PFSK-1 (cell line): ENCODE data around the gene CASKIN2.

Experiments used
- FOXP2 ChIP-seq: optimal IDR thresholded peaks from 2 replicates; pipeline ENCODE3; 2011; ENCODE audit warnings: borderline replicate concordance, control low read depth, inconsistent platforms; ENCODE audit not compliant: insufficient read depth; ENCODE audit errors: extremely low read length, extremely low read depth
- POLR2AphosphoS5 ChIP-seq: IDR thresholded peaks from 2 replicates; pipeline ENCODE4 v1.6.1; 2012; ENCODE audit warnings: low read depth, mild to moderate bottlenecking, control low read depth, low read length, moderate library complexity
- REST ChIP-seq, 2 experiments: IDR thresholded peaks; 2 replicates each; pipeline versions ENCODE4 v1.6.1 to v1.8.0; 2011 to 2012; ENCODE audit warnings: low read depth in 2 of 2, low read length in 2 of 2, control low read depth in 1 of 2, inconsistent platforms in 1 of 2, mild to moderate bottlenecking in 1 of 2, moderate library complexity in 1 of 2; ENCODE audit not compliant: insufficient read depth in 1 of 2
- SIN3A ChIP-seq: IDR thresholded peaks from 2 replicates; pipeline ENCODE4 v1.6.1; 2012; ENCODE audit warnings: mild to moderate bottlenecking, low read length, moderate library complexity, borderline replicate concordance; ENCODE audit not compliant: insufficient read depth
- TAF1 ChIP-seq: IDR thresholded peaks from 2 replicates; pipeline ENCODE4 v1.6.1; 2012; ENCODE audit warnings: low read length, control low read depth, borderline replicate concordance; ENCODE audit not compliant: insufficient read depth

CASKIN2 gene

GRCh38 chr17:75514919-75515495 lies 330 bp downstream of the CASKIN2 start:
- TF ChIP-seq POLR2AphosphoS5 (peak; percentile 46; the same call in 1 of the 2 replicates), FOXP2 (no peak)

DNA sequence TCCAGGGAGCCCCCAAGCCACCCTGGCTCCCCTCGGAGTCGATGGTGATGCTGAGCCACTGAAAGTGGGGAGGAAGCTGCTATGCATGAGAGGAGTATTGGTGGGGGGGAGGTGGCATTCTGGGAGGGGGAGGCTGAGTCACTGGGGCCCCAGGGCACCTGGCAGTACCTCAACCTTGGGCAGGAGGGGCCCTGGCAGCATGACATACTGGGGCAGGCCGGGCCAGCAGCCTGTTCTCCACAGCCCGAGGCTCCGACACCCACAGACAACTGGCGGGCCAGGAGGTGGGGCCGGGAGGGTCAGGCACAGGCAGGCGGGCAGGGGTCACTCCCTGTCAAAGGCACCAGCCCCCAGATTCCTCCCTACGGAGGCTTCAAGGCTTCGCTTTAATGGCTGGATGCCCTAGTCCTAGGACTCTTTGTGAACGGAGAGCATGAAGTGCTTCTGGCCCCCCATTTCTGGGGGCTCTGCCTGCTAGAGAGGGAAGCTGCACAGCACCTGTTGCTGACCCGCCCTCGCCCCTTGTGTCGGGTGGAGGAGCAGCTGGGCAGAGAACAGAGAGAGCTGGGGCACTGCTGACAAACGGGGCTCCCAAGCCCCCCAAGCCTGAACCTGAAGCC lies 928 bp downstream of the CASKIN2 start:
- no peak for TF ChIP-seq TAF1
- no peak for TF ChIP-seq FOXP2
- no peak for TF ChIP-seq SIN3A

DNA sequence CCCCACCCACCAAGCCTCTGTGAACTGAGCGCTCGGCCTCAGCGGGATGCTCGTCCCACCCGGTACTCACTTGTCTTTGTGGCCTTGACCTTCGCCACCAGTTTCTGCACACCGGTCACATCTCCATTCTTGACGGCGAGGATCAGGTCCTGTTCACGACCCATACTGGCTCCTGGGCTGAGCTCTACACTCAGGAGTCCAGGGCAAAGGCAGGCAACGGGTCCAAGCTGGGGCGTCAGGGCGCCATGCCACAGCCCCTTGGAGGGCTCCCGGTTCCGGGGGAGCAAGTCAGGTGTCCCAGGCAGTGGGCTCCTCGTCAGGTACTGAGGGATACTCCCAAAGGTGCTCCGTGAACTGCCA lies 1.7 kb downstream of the CASKIN2 start:
- TF ChIP-seq REST (IDR thresholded peaks at IDR 0.05; ENCODE audit: insufficient read depth in 1 of 2, low read depth in 2 of 2, low read length in 2 of 2), result no peak
- no peak for TF ChIP-seq SIN3A
- TF ChIP-seq TAF1, result no peak

DNA sequence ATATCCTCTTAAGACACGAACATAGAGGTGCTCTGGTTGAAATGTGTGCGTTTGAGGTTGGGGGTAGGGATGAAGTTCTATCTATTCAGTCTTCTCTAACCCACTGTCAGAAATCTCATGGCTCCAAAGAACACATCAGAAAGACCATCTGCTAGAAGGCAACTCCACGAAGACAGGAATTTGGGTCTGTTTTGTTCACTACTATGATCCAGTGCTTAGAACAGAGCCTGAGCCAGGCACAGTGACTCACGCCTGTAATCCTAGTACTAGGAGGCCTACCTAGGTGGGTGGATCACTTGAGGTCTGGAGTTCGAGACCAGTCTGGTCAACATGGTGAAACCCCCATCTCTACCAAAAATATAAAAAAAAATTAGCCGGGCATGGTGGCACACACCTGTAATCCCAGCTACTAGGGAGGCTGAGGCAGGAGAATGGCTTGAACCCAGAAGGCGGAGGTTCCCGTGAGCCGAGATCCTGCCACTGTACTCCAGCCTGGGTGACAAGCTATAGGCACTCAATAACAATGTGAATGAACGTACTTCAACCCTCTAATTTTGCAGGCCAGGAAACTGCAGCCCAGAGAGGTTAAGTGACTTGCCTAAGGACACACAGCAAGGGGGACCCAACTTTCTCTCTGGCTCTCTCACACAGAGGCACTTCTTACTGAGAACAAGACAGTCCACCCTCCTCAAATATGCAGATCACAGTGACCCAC lies 2.3 kb downstream of the CASKIN2 start:
- TF ChIP-seq REST (IDR thresholded peaks at IDR 0.05; ENCODE audit: insufficient read depth in 1 of 2, low read depth in 2 of 2, low read length in 2 of 2) (no peak), TAF1 (no peak), POLR2AphosphoS5 (no peak), SIN3A (no peak), FOXP2 (no peak)

- TF ChIP-seq FOXP2 (no peak), REST (IDR thresholded peaks at IDR 0.05; ENCODE audit: insufficient read depth in 1 of 2, low read depth in 2 of 2, low read length in 2 of 2) (no peak), POLR2AphosphoS5 (no peak), TAF1 (no peak), SIN3A (no peak)
Measured at GRCh38 chr17:75511610-75512575, 3.4 kb downstream of the CASKIN2 start.
